Measurements from ENCODE around the gene PLPP1. TPM values are rescaled to one million over a fixed set of nuclear protein-coding genes. Genes with fewer than 3 reads are reported as not detected.

Gene PLPP1
- total RNA-seq, 2 donors from 2014 or later: 170 to 189 TPM

DNA sequence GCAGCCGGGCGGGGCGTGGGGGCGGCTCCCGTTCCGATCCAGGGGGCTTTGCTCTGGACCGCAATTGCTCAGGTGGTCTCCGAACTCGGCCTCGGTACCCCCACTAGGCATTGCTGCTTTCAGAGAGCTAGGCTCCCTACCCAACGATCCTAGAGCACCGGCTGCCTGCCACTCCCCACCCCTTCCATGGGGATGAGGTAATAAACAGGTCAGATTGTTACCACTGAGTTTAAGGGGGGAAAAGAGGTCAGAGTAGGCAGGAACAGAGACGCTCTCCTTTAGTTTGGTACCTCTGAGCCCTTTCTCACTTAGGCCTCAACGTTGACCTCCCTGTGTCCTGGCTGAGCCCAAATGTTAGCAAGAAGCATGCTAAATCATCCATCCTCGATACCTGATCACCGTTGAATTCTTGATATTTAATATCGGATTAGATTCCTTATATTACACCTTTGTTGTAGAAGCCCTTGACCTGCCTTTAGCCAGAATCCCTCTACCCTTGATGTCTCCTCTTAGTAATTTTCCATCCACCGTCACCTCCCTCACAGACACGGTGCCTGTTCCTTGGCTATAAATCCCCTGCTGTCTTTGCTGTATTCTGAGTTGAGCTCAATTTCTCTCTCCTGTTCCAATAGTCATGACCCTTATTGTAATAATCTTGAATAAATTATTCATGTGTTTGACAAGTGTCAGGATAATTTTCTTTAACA is 588 bp upstream of the PLPP1 start:
- peaks cover 0 to 26% of the 10 kb centered on the region in 2 donors for H3K4me1 ChIP-seq
- DNase-seq (ENCODE audit: low spot score): no peak

GRCh38 chr5:55533521-55534435 is 986 bp downstream of the PLPP1 start:
- Histone ChIP-seq H3K36me3 (no peaks in the 10 kb centered on the region), H3K27me3 (no peaks in the 10 kb centered on the region), H3K9me3 (no peaks in the 10 kb centered on the region), H3K27ac (peak overlapping the region; percentile 95 to 99), H3K4me3 (peak overlapping the region; percentile 87 to 92), H3K4me1 (peaks cover 0 to 28% of the 10 kb centered on the region in 2 donors)
- TF ChIP-seq CTCF (IDR thresholded peaks at IDR 0.05): no peak
- DNase-seq (ENCODE audit: low spot score): no peak

More for the DNA sequence above, 588 bp upstream of the PLPP1 start:
- Histone ChIP-seq H3K27me3 (no peaks in the 10 kb centered on the region), H3K4me3 (peak overlapping the region; percentile 87 to 92), H3K27ac (peak overlapping the region; percentile 95 to 99), H3K9me3 (no peaks in the 10 kb centered on the region), H3K36me3 (no peaks in the 10 kb centered on the region)
- no peak for TF ChIP-seq CTCF (IDR thresholded peaks at IDR 0.05)

DNA sequence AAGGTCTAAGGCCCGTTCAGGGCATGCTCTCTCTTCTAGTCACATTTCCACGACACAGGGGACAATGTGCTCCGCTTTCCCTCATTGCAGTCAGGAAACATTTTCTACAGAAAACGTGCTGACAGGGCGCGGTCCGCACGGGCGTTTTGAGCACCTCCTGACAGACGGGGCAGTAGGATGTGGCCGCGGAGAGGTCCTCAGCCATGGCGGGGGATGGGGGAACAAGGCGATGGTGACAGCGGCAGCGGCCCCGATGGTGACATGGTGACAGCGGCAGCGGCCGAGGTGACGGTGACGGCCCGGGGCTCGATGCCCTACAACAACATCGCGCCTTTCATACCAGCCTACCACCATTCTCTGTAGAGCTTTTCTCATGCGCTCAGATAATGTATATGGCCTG is 4.1 kb downstream of the PLPP1 start:
- no peak for TF ChIP-seq CTCF (IDR thresholded peaks at IDR 0.05)
- Histone ChIP-seq H3K4me3 (peak overlapping the region in 1 of 2 donors; percentile 92), H3K27me3 (no peaks in the 10 kb centered on the region), H3K4me1 (peaks cover 0 to 27% of the 10 kb centered on the region in 2 donors), H3K36me3 (no peaks in the 10 kb centered on the region), H3K9me3 (no peaks in the 10 kb centered on the region), H3K27ac (peak overlapping the region; percentile 39 to 57)
- DNase-seq (ENCODE audit: low spot score): no peak

- Histone ChIP-seq H3K4me1 (peaks cover 0 to 34% of the 10 kb centered on the region in 2 donors), H3K9me3 (no peaks in the 10 kb centered on the region), H3K4me3 (no peak overlapping the region), H3K27me3 (no peaks in the 10 kb centered on the region), H3K36me3 (no peaks in the 10 kb centered on the region), H3K27ac (no peak overlapping the region)
- TF ChIP-seq CTCF (IDR thresholded peaks at IDR 0.05): no peak
- no peak for DNase-seq (ENCODE audit: low spot score)
These were observed 9.9 kb downstream of the PLPP1 start for GRCh38 chr5:55524816-55525215.

DNA sequence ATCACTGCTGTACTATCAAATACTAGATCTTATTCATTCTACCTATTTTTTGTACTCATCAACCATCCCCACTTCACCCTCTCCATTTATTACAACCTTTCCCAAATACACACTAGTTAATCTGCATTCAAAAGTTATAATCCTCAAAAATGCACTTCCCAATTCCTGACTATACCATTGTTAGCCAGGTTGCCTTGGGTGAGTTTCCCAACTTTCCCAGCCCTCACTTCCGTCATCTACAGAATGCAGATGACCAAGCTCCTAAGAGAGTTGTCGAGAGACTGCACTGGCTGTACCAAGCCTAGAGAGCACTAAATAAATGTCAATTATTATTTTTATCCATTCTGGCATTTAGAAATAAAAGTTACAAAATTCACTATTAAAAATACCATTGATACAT is 11.5 kb downstream of the PLPP1 start:
- Histone ChIP-seq H3K9me3 (no peaks in the 10 kb centered on the region), H3K4me3 (no peak overlapping the region), H3K4me1 (peaks cover 0 to 41% of the 10 kb centered on the region in 2 donors), H3K36me3 (no peaks in the 10 kb centered on the region), H3K27ac (no peak overlapping the region), H3K27me3 (no peaks in the 10 kb centered on the region)
- no peak for DNase-seq (ENCODE audit: low spot score)
- no peak for TF ChIP-seq CTCF (IDR thresholded peaks at IDR 0.05)

All from right atrium auricular region (tissue), 2 donors.